Epidermal melanocyte (primary cell): Measurements from ENCODE around the gene PLEKHB1.
"Not testable (repeated sequence)": the region's sequence is repeated elsewhere in the genome, so short reads cannot be mapped to it uniquely, and the experiment has no call there.

Experiments used
- DNase-seq: peaks from one replicate; pipeline ENCODE4 v3.0.0; 2011; ENCODE audit warnings: low spot score; ENCODE audit not compliant: insufficient read length

PLEKHB1 gene

GRCh38 chr11:73671701-73672100 lies 25.3 kb downstream of the PLEKHB1 start:
- DNase-seq, result no peak

- not testable (repeated sequence) for DNase-seq
These were observed 30.2 kb downstream of the PLEKHB1 start for GRCh38 chr11:73676552-73676951.

DNA sequence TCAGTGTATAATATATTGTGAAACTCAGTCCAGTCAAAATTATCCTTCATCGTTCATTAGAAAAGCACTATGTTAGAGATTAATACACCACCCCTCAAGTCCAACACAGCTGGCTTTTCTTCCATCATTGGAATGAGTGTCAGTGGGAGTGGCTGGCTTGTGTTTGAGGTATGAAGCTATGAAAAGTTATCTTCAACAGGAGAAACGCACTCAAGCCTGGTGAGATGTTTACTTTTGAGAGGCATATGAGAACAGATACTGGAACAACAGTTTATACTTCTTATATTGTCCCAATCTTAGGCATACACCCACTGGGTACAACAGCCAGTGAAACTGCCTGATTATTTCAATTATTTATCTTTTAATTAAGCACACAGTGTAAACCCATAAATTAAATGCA lies 34.3 kb downstream of the PLEKHB1 start:
- DNase-seq, result no peak

GRCh38 chr11:73693899-73694525 lies 47.6 kb downstream of the PLEKHB1 start:
- no peak for DNase-seq

GRCh38 chr11:73705053-73705452 lies 58.7 kb downstream of the PLEKHB1 start:
- no peak for DNase-seq

- no peak for DNase-seq
These were observed 64.6 kb downstream of the PLEKHB1 start for GRCh38 chr11:73710964-73711363.
